ENCODE measurements around the gene POLDIP2. TPM values are rescaled to one million over a fixed set of nuclear protein-coding genes. Genes with fewer than 3 reads are reported as not detected.

The POLDIP2 gene
- total and polyA plus RNA-seq, 2 of the 4 experiments (the other 2 are of a cell fraction) = 66.7 to 77.8 TPM

GRCh38 chr17:28384281-28385036 lies 27.1 kb upstream of the POLDIP2 start:
- H3K9me1 ChIP-seq (ENCODE audit: insufficient read depth, low read length) = peaks cover 7% of the 10 kb centered on the region; the same call in 1 of the 2 replicates
- H2BK20ac ChIP-seq (ENCODE audit: low read depth, low read length) = no peak overlapping the region
- peaks cover 3% of the 10 kb centered on the region; the same call in 1 of the 2 replicates for H3K4me1 ChIP-seq (ENCODE audit: control insufficient read depth, insufficient read depth, low read length)
- BruUV-seq (replicated peaks) = no TSS peak
- H2BK120ac ChIP-seq (ENCODE audit: low read depth, low read length) = no peak overlapping the region
- H4K20me1 ChIP-seq (ENCODE audit: insufficient read depth, low read length) = peaks cover 20% of the 10 kb centered on the region
- 70% methylated on average over 31 of the region's 56 CpGs; no CpG with 5 or more reads in 1 of the 2 experiments for WGBS, 2 experiments (ENCODE audit: extremely low coverage in 2 of 2, insufficient read length in 1 of 2)
- H3K56ac ChIP-seq (ENCODE audit: extremely low read depth, insufficient read depth, low read length) = no peak overlapping the region
- DNase-seq (no peak), ATAC-seq (ENCODE audit: low read depth) (no peak)
- H3K18ac ChIP-seq (ENCODE audit: low read depth, low read length) = no peak overlapping the region
- H3K4ac ChIP-seq (ENCODE audit: low read depth, low read length) = no peak overlapping the region
- intact Hi-C loops (cut with micrococcal nuclease) = no loop called here
- H4K5ac ChIP-seq (ENCODE audit: low read depth, low read length) = no peak overlapping the region
- no peak overlapping the region for H4K91ac ChIP-seq (ENCODE audit: insufficient read depth, low read depth, low read length)
- ChIA-PET POLR2A (ENCODE audit: unreplicated experiment) (no interaction called here), CTCF (no interaction called here)
- peaks cover 0 to 20% of the 10 kb centered on the region in 2 experiments; a peak in 2 of 4 replicates for H3K79me1 ChIP-seq (ENCODE audit: low read depth in 1 of 2, low read length in 2 of 2)
- H4K8ac ChIP-seq (ENCODE audit: low read depth in 2 of 2, low read length in 2 of 2) = no peak overlapping the region
- dilution Hi-C loops (cut with HindIII; ENCODE audit: low sequenced_read_pairs, unreplicated experiment) = no loop called here
- H2AFZ ChIP-seq (replicated peaks; ENCODE audit: low read length, poor library complexity) = peak overlapping the region; percentile 32
- H3K9ac ChIP-seq (ENCODE audit: low read depth, low read length) = no peak overlapping the region
- H3K27me3 ChIP-seq (ENCODE audit: control insufficient read depth, insufficient read depth, low read length) = no peaks in the 10 kb centered on the region
- H3K36me3 ChIP-seq (ENCODE audit: control insufficient read depth, insufficient read depth, low read length) = peaks cover 34% of the 10 kb centered on the region
- no peak overlapping the region for H2AK9ac ChIP-seq (replicated peaks; ENCODE audit: low read depth, low read length, poor library complexity)
- H2AK5ac ChIP-seq (ENCODE audit: low read depth, low read length) = no peak overlapping the region
- no peak overlapping the region for H3K4me3 ChIP-seq (ENCODE audit: insufficient read depth, low read depth, low read length)
- no peaks in the 10 kb centered on the region for H3K9me3 ChIP-seq (ENCODE audit: control insufficient read depth, insufficient read depth, low read length)
- H3K14ac ChIP-seq (replicated peaks; ENCODE audit: low read depth, low read length) = no peak overlapping the region
- H3K4me2 ChIP-seq (ENCODE audit: low read depth, low read length) = no peak overlapping the region
- H2BK5ac ChIP-seq (ENCODE audit: low read depth, low read length, poor library complexity, severe bottlenecking) = no peak overlapping the region
- H2BK15ac ChIP-seq (ENCODE audit: low read depth, low read length) = no peak overlapping the region
- no peak overlapping the region for H3K23ac ChIP-seq (ENCODE audit: low read depth, low read length)
- H3K27ac ChIP-seq (ENCODE audit: insufficient read depth, low read length) = no peak overlapping the region
- in situ Hi-C loops (cut with MboI; ENCODE audit: low sequenced_read_pairs) = no loop called here
- TF ChIP-seq SMC3 (IDR thresholded peaks at IDR 0.05; ENCODE audit: low read depth, low read length) = no peak
- no peak for TF ChIP-seq NFE2L2 (IDR thresholded peaks at IDR 0.05; ENCODE audit: low read depth, low read length)
- no peak for TF ChIP-seq CTCF (conservative IDR thresholded peaks at IDR 0.05; ENCODE audit: low read depth, low read length)
- TF ChIP-seq MXI1 (IDR thresholded peaks at IDR 0.05; ENCODE audit: borderline replicate concordance, low read depth, low read length) = no peak
- no peak for TF ChIP-seq CHD1 (IDR thresholded peaks at IDR 0.05; ENCODE audit: low read depth, low read length)
- TF ChIP-seq ELK1 (IDR thresholded peaks at IDR 0.05; ENCODE audit: borderline replicate concordance, low read depth, low read length) = no peak
- TF ChIP-seq MAZ (IDR thresholded peaks at IDR 0.05; ENCODE audit: borderline replicate concordance, low read depth, low read length) = no peak
- no peak for TF ChIP-seq MAFK (IDR thresholded peaks at IDR 0.05; ENCODE audit: low read depth, low read length)
- no peak for TF ChIP-seq RCOR1 (IDR thresholded peaks at IDR 0.05; ENCODE audit: insufficient replicate concordance, low read length)
- TF ChIP-seq RAD21 (IDR thresholded peaks at IDR 0.05; ENCODE audit: low read length) = no peak
- no peak for TF ChIP-seq POLR2A (IDR thresholded peaks at IDR 0.05; ENCODE audit: low read depth, low read length)
- no peak for TF ChIP-seq BHLHE40 (IDR thresholded peaks at IDR 0.05; ENCODE audit: low read depth, low read length)
- TF ChIP-seq USF2 (IDR thresholded peaks at IDR 0.05; ENCODE audit: low read depth, low read length) = no peak
- no peak for TF ChIP-seq CEBPB (IDR thresholded peaks at IDR 0.05; ENCODE audit: low read depth, low read length)

Measured in IMR-90 (cell line).